Activated T-cell treated with anti-CD3 and anti-CD28 coated beads, Interleukin-2, amount 50 U/mL, for 72 hours (primary cell): ENCODE data around the gene NAV1. TPM values are rescaled to one million over a fixed set of nuclear protein-coding genes. Genes with fewer than 3 reads are reported as not detected.

Source experiments
- ATAC-seq, 2 donors: fragments of 150-1000 bp; cut with Tn5 transposase; replicated peaks in 1 of 2; 2 replicates each; pipeline ENCODE4 v1.10.0; 2021; ENCODE audit warnings: moderate library complexity in 2 of 2, mild to moderate bottlenecking in 1 of 2
- DNase-seq, 2 donors: peaks; one replicate each; pipeline ENCODE4 v3.0.0; 2021 to 2022; ENCODE audit warnings: mixed read lengths in 1 of 2
- H3K27ac Mint-ChIP-seq: one replicate; pipeline ENCODE4 v1.8.0; 2022; ENCODE audit warnings: mild to moderate bottlenecking, moderate library complexity, mixed read lengths
- H3K27me3 Mint-ChIP-seq: one replicate; pipeline ENCODE4 v1.8.0; 2022; ENCODE audit warnings: low read depth, mixed read lengths
- H3K36me3 Mint-ChIP-seq, 2 donors: one replicate each; pipeline ENCODE4 v1.8.0; 2022; ENCODE audit warnings: mixed read lengths in 2 of 2, mild to moderate bottlenecking in 1 of 2; ENCODE audit not compliant: insufficient read depth in 2 of 2
- H3K4me1 Mint-ChIP-seq: one replicate; pipeline ENCODE4 v1.8.0; 2022; ENCODE audit warnings: low read depth, mixed read lengths
- H3K4me3 Mint-ChIP-seq, 2 donors: one replicate each; pipeline ENCODE4 v1.8.0; 2022; ENCODE audit warnings: mild to moderate bottlenecking in 2 of 2, mixed read lengths in 2 of 2, moderate library complexity in 2 of 2
- H3K9me3 Mint-ChIP-seq, 2 donors: one replicate each; pipeline ENCODE4 v1.8.0; 2022; ENCODE audit warnings: mixed read lengths in 2 of 2
- total RNA-seq, 2 donors: library from RNA; stranded (reverse); gene quantifications; one replicate each; pipeline ENCODE4 v1.2.3, GENCODE V29; 2022

The NAV1 gene
- total RNA-seq, 2 donors from 2014 or later = 6.2 to 6.3 TPM

GRCh38 chr1:201499191-201499590 is 39.7 kb upstream of the NAV1 start:
- no peak overlapping the region for H3K4me3 Mint-ChIP-seq
- H3K4me1 Mint-ChIP-seq = peaks cover 6% of the 10 kb centered on the region
- no peaks in the 10 kb centered on the region for H3K9me3 Mint-ChIP-seq
- no peak overlapping the region for H3K27ac Mint-ChIP-seq
- no peak for DNase-seq
- peaks cover 2% of the 10 kb centered on the region in 2 donors for H3K36me3 Mint-ChIP-seq
- ATAC-seq = no peak
- no peaks in the 10 kb centered on the region for H3K27me3 Mint-ChIP-seq

DNA sequence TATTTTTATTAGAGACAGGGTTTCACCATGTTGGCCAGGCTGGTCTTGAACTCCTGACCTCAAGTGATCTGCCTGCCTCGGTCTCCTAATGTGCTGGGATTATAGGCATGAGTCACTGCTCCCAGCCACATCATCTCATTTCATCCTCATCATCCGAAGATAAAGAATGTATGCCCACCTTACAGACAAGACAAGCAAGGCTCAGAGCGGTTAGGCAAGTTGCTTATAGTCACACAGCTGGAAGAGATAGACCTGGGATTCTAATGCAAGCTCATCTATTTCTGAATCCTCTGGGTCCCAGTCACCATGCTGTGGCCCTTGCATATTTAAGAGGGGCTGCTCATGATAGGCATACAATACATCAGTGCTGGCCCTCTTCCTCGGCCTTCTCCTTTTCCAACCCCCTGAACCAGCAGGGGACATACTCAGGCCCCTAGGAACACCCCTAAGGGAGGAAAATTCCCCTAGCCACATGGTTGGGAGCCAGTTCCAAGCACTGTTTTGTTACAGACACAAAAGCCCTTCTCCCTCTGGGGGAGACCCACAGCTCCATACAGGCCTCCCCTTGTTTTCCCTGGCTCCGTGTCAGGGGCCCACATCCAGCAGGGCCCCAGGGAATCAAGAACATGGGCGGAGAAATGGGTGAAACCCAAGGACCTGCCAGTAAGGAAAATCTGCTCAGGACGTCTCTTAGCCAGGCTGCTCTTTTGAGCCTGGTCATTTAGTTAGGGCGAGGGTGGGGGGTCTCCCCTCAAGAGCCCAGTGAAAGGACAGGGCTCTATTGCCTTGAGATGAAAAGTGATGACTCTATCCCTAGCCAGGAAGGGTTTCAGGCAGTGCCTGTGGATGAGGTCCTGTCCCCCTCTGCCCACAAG is 38.9 kb upstream of the NAV1 start:
- no peak for ATAC-seq
- Mint-ChIP-seq H3K27me3 (no peaks in the 10 kb centered on the region), H3K4me3 (no peak overlapping the region), H3K4me1 (peaks cover 9% of the 10 kb centered on the region), H3K36me3 (peaks cover 0 to 1% of the 10 kb centered on the region in 2 donors), H3K9me3 (no peaks in the 10 kb centered on the region), H3K27ac (no peak overlapping the region)
- no peak for DNase-seq

DNA sequence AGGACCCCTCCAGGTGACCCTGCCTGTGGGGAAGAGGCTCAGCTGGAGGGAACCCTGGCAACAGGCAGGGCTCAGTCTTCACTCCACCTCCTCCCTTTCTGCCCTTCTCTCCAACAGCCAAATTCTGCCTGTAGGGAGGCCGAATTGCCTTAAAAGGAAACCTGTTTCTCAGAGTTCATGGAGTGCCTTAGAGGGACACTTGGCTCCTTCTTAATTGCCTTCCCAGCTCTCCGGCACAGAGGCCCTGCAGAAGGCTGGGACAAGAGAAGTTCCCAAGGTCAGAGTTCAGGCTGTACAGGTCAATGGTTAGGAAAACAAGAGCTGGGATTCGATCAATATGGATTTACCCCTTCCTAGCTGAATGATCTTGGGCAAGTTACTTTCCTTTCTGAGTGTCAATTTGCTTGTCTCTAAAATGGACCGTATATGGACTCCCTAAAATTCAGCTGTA is 38.2 kb upstream of the NAV1 start:
- Mint-ChIP-seq H3K27me3 (no peaks in the 10 kb centered on the region), H3K9me3 (no peaks in the 10 kb centered on the region), H3K27ac (no peak overlapping the region), H3K36me3 (peaks cover 0 to 1% of the 10 kb centered on the region in 2 donors), H3K4me1 (peaks cover 16% of the 10 kb centered on the region), H3K4me3 (no peak overlapping the region)
- ATAC-seq (no peak), DNase-seq (no peak)

GRCh38 chr1:201501144-201501543 is 37.8 kb upstream of the NAV1 start:
- H3K27me3 Mint-ChIP-seq = no peaks in the 10 kb centered on the region
- H3K9me3 Mint-ChIP-seq = no peaks in the 10 kb centered on the region
- H3K4me3 Mint-ChIP-seq = no peak overlapping the region
- DNase-seq = no peak
- ATAC-seq = no peak
- H3K36me3 Mint-ChIP-seq = peaks cover 0 to under 1% of the 10 kb centered on the region in 2 donors
- H3K27ac Mint-ChIP-seq = no peak overlapping the region
- H3K4me1 Mint-ChIP-seq = peaks cover 20% of the 10 kb centered on the region

DNA sequence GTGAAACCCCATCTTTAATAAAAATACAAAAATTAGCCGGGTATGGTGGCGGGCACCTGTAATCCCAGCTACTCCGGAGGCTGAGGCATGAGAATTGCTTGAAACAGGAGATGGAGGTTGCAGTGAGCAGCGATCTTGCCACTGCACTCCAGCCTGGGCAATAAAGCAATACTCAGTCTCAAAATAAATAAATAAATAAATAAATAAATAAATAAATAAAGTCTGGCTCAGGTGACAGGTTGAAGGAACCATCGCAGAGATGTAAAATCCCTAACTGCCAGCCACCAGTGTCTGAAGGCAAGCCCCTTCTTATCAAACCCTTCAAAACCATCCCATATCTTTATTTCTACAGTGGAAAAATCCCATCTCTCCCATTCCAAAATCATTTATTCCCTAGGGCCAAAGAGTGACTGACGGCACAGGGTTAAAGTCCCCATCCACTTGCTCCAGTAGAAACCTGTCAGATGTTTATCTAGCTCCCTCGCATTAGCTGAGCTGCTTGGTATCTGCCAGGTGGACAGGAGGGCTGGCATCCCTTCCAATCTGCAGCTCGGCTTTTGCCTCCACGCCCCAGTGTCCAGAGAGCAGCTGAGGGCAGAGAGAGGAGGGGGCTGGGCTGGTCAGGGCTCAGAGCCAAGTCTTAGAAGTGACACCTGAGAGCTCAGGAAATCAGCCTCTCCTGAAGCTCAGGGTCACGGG is 37.0 kb upstream of the NAV1 start:
- Mint-ChIP-seq H3K27me3 (no peaks in the 10 kb centered on the region), H3K9me3 (no peaks in the 10 kb centered on the region), H3K27ac (no peak overlapping the region), H3K36me3 (no peaks in the 10 kb centered on the region), H3K4me1 (peaks cover 25% of the 10 kb centered on the region), H3K4me3 (no peak overlapping the region)
- no peak for DNase-seq
- ATAC-seq = no peak

GRCh38 chr1:201502511-201502857 is 36.4 kb upstream of the NAV1 start:
- DNase-seq = no peak
- Mint-ChIP-seq H3K4me1 (peaks cover 26% of the 10 kb centered on the region), H3K27me3 (no peaks in the 10 kb centered on the region), H3K4me3 (no peak overlapping the region), H3K9me3 (no peaks in the 10 kb centered on the region), H3K36me3 (no peaks in the 10 kb centered on the region), H3K27ac (no peak overlapping the region)
- no peak for ATAC-seq

- H3K36me3 Mint-ChIP-seq = no peaks in the 10 kb centered on the region
- DNase-seq (no peak), ATAC-seq (no peak)
- H3K4me3 Mint-ChIP-seq = no peak overlapping the region
- no peaks in the 10 kb centered on the region for H3K27me3 Mint-ChIP-seq
- no peaks in the 10 kb centered on the region for H3K9me3 Mint-ChIP-seq
- H3K4me1 Mint-ChIP-seq = peaks cover 33% of the 10 kb centered on the region
- H3K27ac Mint-ChIP-seq = no peak overlapping the region
Measured at GRCh38 chr1:201503397-201504176, 35.3 kb upstream of the NAV1 start.

DNA sequence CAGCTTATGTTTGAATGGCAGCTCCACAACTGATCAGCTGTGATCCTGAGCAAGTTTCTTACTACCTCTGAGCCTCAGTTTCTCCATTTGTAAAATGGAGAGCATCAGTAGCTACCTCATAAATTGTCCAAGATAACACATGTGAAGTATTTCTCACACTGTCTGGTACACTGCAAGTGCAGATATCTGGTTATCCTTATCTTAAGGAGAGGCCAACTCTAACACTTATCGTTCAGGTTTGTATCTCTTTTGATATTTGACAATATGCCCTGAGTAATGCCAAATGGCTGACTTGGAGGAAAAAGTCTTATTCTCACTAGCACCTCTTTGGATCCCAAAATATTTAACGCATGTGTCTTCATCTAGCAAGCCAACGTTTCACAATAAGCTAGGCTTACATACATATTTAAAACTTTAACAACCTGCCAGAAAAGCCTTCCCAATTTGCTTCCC is 34.7 kb upstream of the NAV1 start:
- no peak for ATAC-seq
- H3K4me1 Mint-ChIP-seq = peaks cover 33% of the 10 kb centered on the region
- H3K27me3 Mint-ChIP-seq = no peaks in the 10 kb centered on the region
- H3K27ac Mint-ChIP-seq = no peak overlapping the region
- no peak for DNase-seq
- H3K36me3 Mint-ChIP-seq = no peaks in the 10 kb centered on the region
- H3K9me3 Mint-ChIP-seq = no peaks in the 10 kb centered on the region
- no peak overlapping the region for H3K4me3 Mint-ChIP-seq

GRCh38 chr1:201504799-201505502 is 34.0 kb upstream of the NAV1 start:
- ATAC-seq (no peak), DNase-seq (no peak)
- no peaks in the 10 kb centered on the region for H3K27me3 Mint-ChIP-seq
- H3K27ac Mint-ChIP-seq = no peak overlapping the region
- H3K4me3 Mint-ChIP-seq = peak overlapping the region; percentile 92 to 96
- no peaks in the 10 kb centered on the region for H3K36me3 Mint-ChIP-seq
- no peaks in the 10 kb centered on the region for H3K9me3 Mint-ChIP-seq
- peaks cover 33% of the 10 kb centered on the region for H3K4me1 Mint-ChIP-seq

GRCh38 chr1:201505503-201505890 is 33.4 kb upstream of the NAV1 start:
- Mint-ChIP-seq H3K9me3 (no peaks in the 10 kb centered on the region), H3K4me3 (peak overlapping the region; percentile 92 to 96), H3K27ac (no peak overlapping the region), H3K36me3 (no peaks in the 10 kb centered on the region), H3K4me1 (peaks cover 33% of the 10 kb centered on the region), H3K27me3 (no peaks in the 10 kb centered on the region)
- DNase-seq (no peak), ATAC-seq (no peak)

DNA sequence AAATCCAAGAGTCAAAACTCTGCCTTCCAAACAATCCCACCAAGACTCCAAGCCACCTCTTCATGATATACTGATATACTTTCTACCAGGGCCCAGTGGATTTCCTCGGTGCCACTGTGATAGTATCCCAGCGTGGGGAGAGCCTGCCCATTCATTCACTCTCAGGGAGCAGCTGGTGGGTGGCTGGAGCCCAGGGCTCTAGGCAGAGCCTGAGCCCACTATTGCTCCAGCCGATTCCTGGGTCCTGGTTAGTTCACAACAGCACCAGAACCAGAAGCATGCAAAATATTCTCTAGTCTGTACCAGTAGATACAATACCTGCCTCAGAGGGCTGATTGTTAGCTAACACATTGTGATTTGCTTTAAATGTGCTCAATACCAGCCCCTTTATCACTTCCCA is 32.8 kb upstream of the NAV1 start:
- no peaks in the 10 kb centered on the region for H3K9me3 Mint-ChIP-seq
- no peak for DNase-seq
- peak overlapping the region; percentile 92 to 96 for H3K4me3 Mint-ChIP-seq
- H3K36me3 Mint-ChIP-seq = no peaks in the 10 kb centered on the region
- H3K4me1 Mint-ChIP-seq = peaks cover 33% of the 10 kb centered on the region
- H3K27me3 Mint-ChIP-seq = no peaks in the 10 kb centered on the region
- no peak for ATAC-seq
- peak overlapping the region; percentile 88 for H3K27ac Mint-ChIP-seq

- ATAC-seq (peak; percentile 98), DNase-seq (peak; percentile 86 to 88)
- Mint-ChIP-seq H3K4me3 (peak within 1 kb of the TSS; percentile 92 to 96), H3K27me3 (no peaks in the 10 kb centered on the region), H3K9me3 (no peaks in the 10 kb centered on the region), H3K36me3 (no peaks in the 10 kb centered on the region), H3K4me1 (peaks cover 33% of the 10 kb centered on the region), H3K27ac (peak within 1 kb of the TSS; percentile 88)
Measured at GRCh38 chr1:201506557-201507359, 32.2 kb upstream of the NAV1 start, which contains the start of gene CSRP1. TSS of gene CSRP1 (minus strand) at chr1:201507123. CDS start at chr1:201496303, 10,820 bp downstream.
